Limb (tissue), 2 donors: Measurements from ENCODE around the gene AURKAIP1.

Experiments used
- DNase-seq, 2 donors: peaks; one replicate each; pipeline ENCODE4 v3.0.0-alpha.2; 2016; ENCODE audit errors: extremely low spot score in 2 of 2

The AURKAIP1 gene

DNA sequence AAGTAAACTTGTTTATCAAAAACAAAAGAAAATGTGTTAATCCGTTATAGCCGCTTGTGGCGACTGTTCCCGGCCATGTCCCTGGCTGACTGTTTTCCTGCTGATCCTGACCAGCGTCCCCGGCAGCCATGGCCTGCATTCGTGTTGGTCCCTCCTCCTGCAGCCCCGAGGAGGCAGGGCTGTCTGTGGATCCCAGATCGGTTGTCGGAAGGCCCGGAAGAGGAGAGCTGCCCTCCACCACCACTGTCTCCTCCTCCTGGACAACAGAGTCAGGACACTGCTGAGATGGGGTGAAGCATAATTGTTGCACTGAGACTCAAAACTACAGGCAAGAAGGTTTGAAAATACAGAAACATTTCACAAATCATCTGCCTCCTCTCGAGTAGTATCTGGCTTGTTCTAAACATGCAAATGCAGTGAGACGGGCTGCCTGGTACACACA, 13.0 kb downstream of the AURKAIP1 start:
- peak in 1 of 2 donors; percentile 60 for DNase-seq

DNA sequence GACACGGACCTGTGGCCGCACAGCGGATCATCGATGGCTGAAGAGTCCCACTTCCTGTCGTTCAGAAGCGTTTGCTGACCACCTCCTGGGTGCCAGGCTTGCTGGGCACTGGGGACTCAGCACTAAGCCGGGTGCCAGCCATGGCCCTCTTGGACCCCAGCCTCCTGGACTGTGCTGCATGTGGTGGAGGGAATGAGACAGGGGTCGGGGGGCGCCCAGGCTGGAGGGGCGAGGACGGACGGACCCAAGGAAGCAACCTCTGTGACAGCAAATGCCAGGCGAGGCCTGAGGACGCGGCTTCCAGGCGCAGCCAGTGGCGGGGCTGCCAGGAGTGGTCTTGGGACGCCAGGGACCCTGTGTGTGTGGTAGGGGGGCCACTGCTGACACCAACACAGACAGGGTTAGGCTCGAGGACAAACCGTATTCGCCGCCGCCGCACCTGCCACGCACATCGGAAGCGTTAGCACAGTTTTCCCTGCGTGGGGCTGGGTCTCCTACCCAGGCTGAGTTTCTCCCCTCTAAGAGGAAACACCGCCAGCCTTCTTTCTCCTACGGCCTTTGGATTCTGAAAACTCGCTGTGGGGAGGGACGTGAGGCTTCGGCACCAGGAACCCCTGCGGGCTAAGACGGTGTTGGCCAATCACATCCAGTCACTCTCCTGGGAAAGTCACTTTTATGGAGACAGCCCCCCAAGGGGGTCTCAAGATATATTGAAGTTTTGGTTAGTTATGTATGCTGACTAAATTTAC, 13.6 kb downstream of the AURKAIP1 start:
- peak in 1 of 2 donors; percentile 32 for DNase-seq

GRCh38 chr1:1360506-1361169, 14.4 kb downstream of the AURKAIP1 start:
- peak in 1 of 2 donors; percentile 51 for DNase-seq

GRCh38 chr1:1359664-1360468, 15.1 kb downstream of the AURKAIP1 start:
- DNase-seq = peak; percentile 59 to 76

DNA sequence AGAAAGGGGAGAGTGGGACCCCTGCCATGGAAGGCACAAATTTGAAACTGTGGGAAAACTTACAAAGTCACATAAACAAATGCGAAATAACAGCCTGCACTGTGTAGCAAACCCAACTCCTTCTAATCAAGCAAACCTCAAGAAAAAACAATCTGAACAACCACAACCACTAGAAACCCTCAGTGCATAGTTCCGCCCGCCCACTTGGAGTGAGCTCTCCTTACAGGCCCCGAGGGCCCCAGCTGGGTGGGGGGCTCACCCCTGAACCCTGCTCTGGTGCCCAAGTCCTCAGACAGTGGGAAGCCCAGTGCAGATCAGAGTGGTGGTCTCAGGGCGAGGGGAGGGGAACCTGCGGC, 15.7 kb downstream of the AURKAIP1 start:
- no peak for DNase-seq

GRCh38 chr1:1358433-1359271, 16.4 kb downstream of the AURKAIP1 start, which contains the start of gene MXRA8:
TSS of gene MXRA8 (minus strand) at chr1:1358555. CDS start at chr1:1358504, 51 bp downstream.
- peak; percentile 82 to 88 for DNase-seq

- no peak for DNase-seq
Observed at GRCh38 chr1:1357871-1358432, 17.1 kb downstream of the AURKAIP1 start.

DNA sequence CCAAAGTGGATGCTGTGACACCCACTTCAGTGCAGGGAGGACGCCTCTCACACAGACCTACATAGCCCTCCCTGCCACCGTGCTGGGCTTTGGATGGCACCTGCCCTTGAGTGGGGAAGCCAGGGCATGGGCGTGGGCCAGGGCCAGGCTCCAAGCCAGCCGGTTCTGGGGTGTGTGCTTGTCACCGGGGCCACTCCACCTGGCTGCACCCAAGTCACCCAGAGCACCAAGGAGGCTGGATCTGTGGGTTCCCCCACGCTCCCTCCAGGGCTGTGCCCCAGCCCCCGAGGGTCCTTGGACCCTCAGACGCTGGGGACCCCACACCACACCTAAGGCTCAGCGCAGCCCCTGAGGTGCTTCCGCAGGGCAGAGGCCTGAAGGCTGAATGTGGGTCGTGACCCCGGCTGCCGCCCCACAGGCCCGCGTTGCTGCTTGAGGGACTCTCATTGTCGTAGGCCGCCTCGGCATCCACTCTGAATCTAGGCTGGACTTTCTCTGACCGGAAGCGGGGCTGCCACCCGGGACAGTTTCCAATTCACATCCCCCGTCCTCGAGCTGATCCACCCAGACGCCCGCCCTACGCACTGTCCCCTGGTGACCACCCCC, 18.1 kb downstream of the AURKAIP1 start:
- no peak for DNase-seq

- no peak for DNase-seq
Observed at GRCh38 chr1:1356166-1356795, 18.7 kb downstream of the AURKAIP1 start.

GRCh38 chr1:1355416-1355815, 19.6 kb downstream of the AURKAIP1 start:
- DNase-seq = no peak

GRCh38 chr1:1354271-1355247, 20.4 kb downstream of the AURKAIP1 start:
- DNase-seq = no peak

GRCh38 chr1:1353389-1354151, 21.4 kb downstream of the AURKAIP1 start:
- DNase-seq = no peak

- no peak for DNase-seq
Observed at GRCh38 chr1:1352786-1353388, 22.1 kb downstream of the AURKAIP1 start.

GRCh38 chr1:1351511-1352427, 23.2 kb downstream of the AURKAIP1 start:
- DNase-seq = no peak

DNA sequence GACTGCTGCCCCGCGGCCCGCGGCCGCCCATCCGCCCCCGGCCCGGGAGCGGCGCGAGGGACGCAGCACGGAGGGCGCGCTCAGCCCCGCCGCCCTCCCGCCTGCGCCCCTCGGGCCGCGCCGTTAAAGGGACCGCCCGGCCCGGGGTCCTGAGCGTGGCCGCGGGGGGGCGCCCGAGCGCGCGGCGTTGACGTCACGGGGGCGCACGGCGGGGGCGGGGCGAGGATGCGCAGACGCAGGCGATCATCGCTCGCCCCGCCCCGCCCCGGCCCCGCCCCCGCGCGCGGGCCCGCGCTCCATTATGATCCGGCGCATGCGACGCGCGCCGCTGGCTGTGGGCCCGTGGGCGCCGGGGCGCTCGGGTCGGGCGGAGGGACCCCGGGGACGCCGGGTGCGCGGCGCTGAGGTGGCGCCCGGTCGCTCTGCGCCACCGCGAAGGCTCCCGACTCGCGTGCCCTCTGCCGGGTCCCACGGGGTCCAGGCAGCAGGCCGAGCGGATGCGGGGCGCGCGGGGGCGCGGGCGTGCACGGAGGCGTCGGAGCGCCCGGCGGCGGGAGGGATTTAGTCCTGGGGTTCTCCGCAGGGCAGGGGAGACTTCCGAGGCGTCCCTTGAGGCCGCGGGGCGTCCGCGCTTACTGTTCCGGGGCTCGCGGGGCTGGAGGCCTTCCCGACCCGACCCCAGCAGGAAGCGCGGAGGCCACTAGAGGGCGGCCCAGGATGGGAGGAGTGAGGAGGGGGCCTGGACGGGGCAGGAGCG, 25.6 kb downstream of the AURKAIP1 start, which contains the start of gene DVL1:
DVL1 (minus strand) TSS at position 163 of the 757 bp plus-strand sequence. CDS start 353 bp downstream, outside the sequence.
- DNase-seq = peak; percentile 55 to 86
